Natural killer cell (primary cell): ENCODE results near the gene FXYD6. TPM values are rescaled to one million over a fixed set of nuclear protein-coding genes. Genes with fewer than 3 reads are reported as not detected.

Experiments used
- ATAC-seq, 3 donors: fragments of 150-1000 bp in 2 of 3; fragments of 200-7000 bp in 1 of 3; cut with Tn5 transposase; 1 replicate in 1 of 3; 2 replicates in 2 of 3; pipeline ENCODE4 v1.10.0; 2021; ENCODE audit warnings: mild to moderate bottlenecking in 2 of 3, moderate library complexity in 2 of 3
- DNase-seq, 2 donors: peaks; one replicate each; pipeline versions ENCODE4 v3.0.0 to v3.0.0-alpha.2; 2013 to 2021; ENCODE audit warnings: mixed read lengths in 1 of 2
- H3K27ac ChIP-seq: one replicate; pipeline ENCODE4 v1.5.1; 2013; ENCODE audit warnings: mild to moderate bottlenecking, low read length
- H3K27me3 ChIP-seq: one replicate; pipeline ENCODE4 v1.6.1; 2013; ENCODE audit warnings: low read length; ENCODE audit not compliant: control insufficient read depth, insufficient read depth
- H3K36me3 ChIP-seq: one replicate; pipeline ENCODE4 v1.6.1; 2013; ENCODE audit warnings: low read length; ENCODE audit not compliant: control insufficient read depth, insufficient read depth
- H3K4me1 ChIP-seq: one replicate; pipeline ENCODE4 v1.6.1; 2013; ENCODE audit warnings: low read length; ENCODE audit not compliant: control insufficient read depth, insufficient read depth
- H3K4me3 ChIP-seq: one replicate; pipeline ENCODE4 v1.5.1; 2013; ENCODE audit warnings: low read length
- H3K9me3 ChIP-seq: one replicate; pipeline ENCODE4 v1.6.1; 2013; ENCODE audit warnings: low read length; ENCODE audit not compliant: control insufficient read depth, insufficient read depth
- H3K27ac Mint-ChIP-seq, 2 donors: one replicate each; pipeline ENCODE4 v1.8.0; 2022; ENCODE audit warnings: mild to moderate bottlenecking in 2 of 2, mixed read lengths in 2 of 2, moderate library complexity in 1 of 2
- H3K27me3 Mint-ChIP-seq, 2 donors: one replicate each; pipeline ENCODE4 v1.8.0; 2022; ENCODE audit warnings: low read depth in 2 of 2, mixed read lengths in 2 of 2
- H3K36me3 Mint-ChIP-seq: one replicate; pipeline ENCODE4 v1.8.0; 2022; ENCODE audit warnings: mixed read lengths
- H3K4me1 Mint-ChIP-seq, 2 donors: one replicate each; pipeline ENCODE4 v1.8.0; 2022; ENCODE audit warnings: mixed read lengths in 2 of 2
- H3K4me3 Mint-ChIP-seq: one replicate; pipeline ENCODE4 v1.8.0; 2022; ENCODE audit warnings: mild to moderate bottlenecking, moderate library complexity, mixed read lengths
- H3K9me3 Mint-ChIP-seq, 2 donors: one replicate each; pipeline ENCODE4 v1.8.0; 2022; ENCODE audit warnings: mixed read lengths in 2 of 2
- CTCF ChIP-seq: fragments of 200-600 bp; IDR thresholded peaks from one replicate; pipeline ENCODE4 v1.8.0; 2022; ENCODE audit warnings: antibody characterized with exemption
- WGBS: methylation state at CpG from one replicate; pipeline ENCODE4 v1.1.7; 2013; ENCODE audit warnings: missing lambda C conversion rate; ENCODE audit not compliant: insufficient coverage; 5-methylcytosine and 5-hydroxymethylcytosine counted together
- intact Hi-C: fragments of 100-400 bp; cut with micrococcal nuclease; formaldehyde crosslinking; loops from one replicate; pipeline ENCODE4 v1.14.2; 2022
- total RNA-seq, 4 donors: library from RNA; stranded (reverse); fragments of 120-200 nt in 1 of 4; gene quantifications; one replicate each; pipeline versions ENCODE4 v1.2.3 to v1.2.4, GENCODE V29; 2013 to 2022

The FXYD6 gene
- total RNA-seq, 3 donors from 2014 or later (not counting 1 experiment from before 2014, with no cell fraction given): 0.20 to 0.90 TPM; not detected in 1

GRCh38 chr11:117874253-117874909 is 2.1 kb downstream of the FXYD6 start:
- WGBS: 25% methylated on average over 14 of the region's 16 CpGs
- no peak for TF ChIP-seq CTCF
- no peak overlapping the region for H3K27ac Mint-ChIP-seq

GRCh38 chr11:117873828-117874125 is 2.7 kb downstream of the FXYD6 start:
- Histone ChIP-seq H3K9me3 (no peaks in the 10 kb centered on the region), H3K4me3 (no peak overlapping the region), H3K27ac (no peak overlapping the region), H3K36me3 (no peaks in the 10 kb centered on the region), H3K4me1 (peaks cover 40% of the 10 kb centered on the region), H3K27me3 (peaks cover 35% of the 10 kb centered on the region)
- Mint-ChIP-seq H3K4me3 (no peak overlapping the region), H3K27ac (no peak overlapping the region), H3K9me3 (no peaks in the 10 kb centered on the region), H3K27me3 (peaks cover 51 to 64% of the 10 kb centered on the region in 2 donors), H3K36me3 (no peaks in the 10 kb centered on the region), H3K4me1 (peaks cover 15 to 36% of the 10 kb centered on the region in 2 donors)
- intact Hi-C loops: no loop called here
- no peak for ATAC-seq
- TF ChIP-seq CTCF: no peak
- WGBS: 79% methylated on average over 8 of the region's 8 CpGs
- DNase-seq: no peak

More at GRCh38 chr11:117874253-117874909, 2.1 kb downstream of the FXYD6 start:
- peaks cover 15 to 36% of the 10 kb centered on the region in 2 donors for H3K4me1 Mint-ChIP-seq
- no peaks in the 10 kb centered on the region for H3K9me3 Mint-ChIP-seq
- no peaks in the 10 kb centered on the region for H3K36me3 Mint-ChIP-seq
- Histone ChIP-seq H3K9me3 (no peaks in the 10 kb centered on the region), H3K27me3 (peaks cover 35% of the 10 kb centered on the region), H3K4me3 (no peak overlapping the region), H3K4me1 (peaks cover 40% of the 10 kb centered on the region), H3K27ac (no peak overlapping the region), H3K36me3 (no peaks in the 10 kb centered on the region)
- ATAC-seq (no peak), DNase-seq (no peak)
- H3K4me3 Mint-ChIP-seq: no peak overlapping the region
- intact Hi-C loops: no loop called here
- peaks cover 55 to 69% of the 10 kb centered on the region in 2 donors for H3K27me3 Mint-ChIP-seq

- Histone ChIP-seq H3K4me3 (no peak overlapping the region), H3K4me1 (peaks cover 40% of the 10 kb centered on the region), H3K9me3 (no peaks in the 10 kb centered on the region), H3K27me3 (peaks cover 35% of the 10 kb centered on the region), H3K27ac (no peak overlapping the region), H3K36me3 (no peaks in the 10 kb centered on the region)
- Mint-ChIP-seq H3K4me3 (no peak overlapping the region), H3K27ac (no peak overlapping the region), H3K4me1 (peaks cover 15 to 36% of the 10 kb centered on the region in 2 donors), H3K36me3 (no peaks in the 10 kb centered on the region), H3K27me3 (peaks cover 46 to 63% of the 10 kb centered on the region in 2 donors), H3K9me3 (no peaks in the 10 kb centered on the region)
- intact Hi-C loops: no loop called here
- no peak for TF ChIP-seq CTCF
- DNase-seq (no peak), ATAC-seq (no peak)
- WGBS: 81% methylated on average over 14 of the region's 15 CpGs
Observed at GRCh38 chr11:117872975-117873827, 3.3 kb downstream of the FXYD6 start.
